ENCODE results near the gene EIF4G2. TPM values are rescaled to one million over a fixed set of nuclear protein-coding genes. Genes with fewer than 3 reads are reported as not detected.

The EIF4G2 gene
- polyA plus RNA-seq, 1 donor from 2014 or later, result 1,004 TPM

DNA sequence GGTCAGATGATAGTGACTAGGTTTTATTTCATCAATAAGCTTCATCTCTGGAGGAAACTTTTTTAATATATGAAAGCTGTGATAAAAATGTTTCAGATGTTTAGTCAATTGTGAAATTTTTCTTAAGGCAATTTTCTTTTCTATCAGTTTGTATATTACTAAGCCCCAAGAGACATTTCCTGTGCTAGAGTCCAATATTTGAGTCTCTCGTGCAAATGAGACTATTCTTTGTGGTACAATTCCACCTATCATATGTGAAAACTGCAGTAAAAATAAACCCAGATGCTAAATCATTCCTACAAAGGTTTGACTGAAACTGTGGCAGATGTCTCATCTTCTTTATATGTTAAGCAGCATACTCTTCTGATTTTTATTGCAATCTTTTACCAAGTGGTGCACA lies 29.6 kb downstream of the EIF4G2 start:
- Histone ChIP-seq H3K27ac (ENCODE audit: low read length) (no peak overlapping the region), H3K36me3 (ENCODE audit: insufficient read depth, low read length) (peaks cover 13% of the 10 kb centered on the region), H3K9ac (ENCODE audit: low read length) (no peak overlapping the region), H3K27me3 (ENCODE audit: insufficient read depth, low read depth, low read length) (no peaks in the 10 kb centered on the region), H3K9me2 (ENCODE audit: insufficient read depth, low read length) (no peaks in the 10 kb centered on the region), H3K79me2 (replicated peaks; ENCODE audit: insufficient read depth, low read length) (no peaks in the 10 kb centered on the region), H3K9me3 (ENCODE audit: low read length) (no peaks in the 10 kb centered on the region), H4K20me1 (ENCODE audit: insufficient read depth) (no peaks in the 10 kb centered on the region), H3K4me2 (ENCODE audit: low read length) (no peak overlapping the region), H3K4me3 (ENCODE audit: low read length) (no peak overlapping the region), H2AFZ (ENCODE audit: low read depth, low read length) (no peak overlapping the region), H3F3A (ENCODE audit: insufficient read depth, low read length, poor library complexity, severe bottlenecking) (no peaks in the 10 kb centered on the region)
- TF ChIP-seq, protein P1, sequence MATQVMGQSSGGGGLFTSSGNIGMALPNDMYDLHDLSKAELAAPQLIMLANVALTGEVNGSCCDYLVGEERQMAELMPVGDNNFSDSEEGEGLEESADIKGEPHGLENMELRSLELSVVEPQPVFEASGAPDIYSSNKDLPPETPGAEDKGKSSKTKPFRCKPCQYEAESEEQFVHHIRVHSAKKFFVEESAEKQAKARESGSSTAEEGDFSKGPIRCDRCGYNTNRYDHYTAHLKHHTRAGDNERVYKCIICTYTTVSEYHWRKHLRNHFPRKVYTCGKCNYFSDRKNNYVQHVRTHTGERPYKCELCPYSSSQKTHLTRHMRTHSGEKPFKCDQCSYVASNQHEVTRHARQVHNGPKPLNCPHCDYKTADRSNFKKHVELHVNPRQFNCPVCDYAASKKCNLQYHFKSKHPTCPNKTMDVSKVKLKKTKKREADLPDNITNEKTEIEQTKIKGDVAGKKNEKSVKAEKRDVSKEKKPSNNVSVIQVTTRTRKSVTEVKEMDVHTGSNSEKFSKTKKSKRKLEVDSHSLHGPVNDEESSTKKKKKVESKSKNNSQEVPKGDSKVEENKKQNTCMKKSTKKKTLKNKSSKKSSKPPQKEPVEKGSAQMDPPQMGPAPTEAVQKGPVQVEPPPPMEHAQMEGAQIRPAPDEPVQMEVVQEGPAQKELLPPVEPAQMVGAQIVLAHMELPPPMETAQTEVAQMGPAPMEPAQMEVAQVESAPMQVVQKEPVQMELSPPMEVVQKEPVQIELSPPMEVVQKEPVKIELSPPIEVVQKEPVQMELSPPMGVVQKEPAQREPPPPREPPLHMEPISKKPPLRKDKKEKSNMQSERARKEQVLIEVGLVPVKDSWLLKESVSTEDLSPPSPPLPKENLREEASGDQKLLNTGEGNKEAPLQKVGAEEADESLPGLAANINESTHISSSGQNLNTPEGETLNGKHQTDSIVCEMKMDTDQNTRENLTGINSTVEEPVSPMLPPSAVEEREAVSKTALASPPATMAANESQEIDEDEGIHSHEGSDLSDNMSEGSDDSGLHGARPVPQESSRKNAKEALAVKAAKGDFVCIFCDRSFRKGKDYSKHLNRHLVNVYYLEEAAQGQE (IDR thresholded peaks at IDR 0.05; ENCODE audit: borderline replicate concordance), result no peak
- no peak for TF ChIP-seq SMC3 (conservative IDR thresholded peaks at IDR 0.05; ENCODE audit: poor library complexity)
- TF ChIP-seq MXI1 (conservative IDR thresholded peaks at IDR 0.05; ENCODE audit: poor library complexity, severe bottlenecking), result no peak
- no peak for TF ChIP-seq EZH2 (IDR thresholded peaks at IDR 0.05; ENCODE audit: borderline replicate concordance, insufficient read depth, low read length, poor library complexity, severe bottlenecking)
- TF ChIP-seq, protein P2, sequence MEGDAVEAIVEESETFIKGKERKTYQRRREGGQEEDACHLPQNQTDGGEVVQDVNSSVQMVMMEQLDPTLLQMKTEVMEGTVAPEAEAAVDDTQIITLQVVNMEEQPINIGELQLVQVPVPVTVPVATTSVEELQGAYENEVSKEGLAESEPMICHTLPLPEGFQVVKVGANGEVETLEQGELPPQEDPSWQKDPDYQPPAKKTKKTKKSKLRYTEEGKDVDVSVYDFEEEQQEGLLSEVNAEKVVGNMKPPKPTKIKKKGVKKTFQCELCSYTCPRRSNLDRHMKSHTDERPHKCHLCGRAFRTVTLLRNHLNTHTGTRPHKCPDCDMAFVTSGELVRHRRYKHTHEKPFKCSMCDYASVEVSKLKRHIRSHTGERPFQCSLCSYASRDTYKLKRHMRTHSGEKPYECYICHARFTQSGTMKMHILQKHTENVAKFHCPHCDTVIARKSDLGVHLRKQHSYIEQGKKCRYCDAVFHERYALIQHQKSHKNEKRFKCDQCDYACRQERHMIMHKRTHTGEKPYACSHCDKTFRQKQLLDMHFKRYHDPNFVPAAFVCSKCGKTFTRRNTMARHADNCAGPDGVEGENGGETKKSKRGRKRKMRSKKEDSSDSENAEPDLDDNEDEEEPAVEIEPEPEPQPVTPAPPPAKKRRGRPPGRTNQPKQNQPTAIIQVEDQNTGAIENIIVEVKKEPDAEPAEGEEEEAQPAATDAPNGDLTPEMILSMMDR (IDR thresholded peaks at IDR 0.05; ENCODE audit: poor library complexity, severe bottlenecking), result no peak
- no peak for TF ChIP-seq TAF1 (IDR thresholded peaks at IDR 0.05; ENCODE audit: low read depth)
- TF ChIP-seq POLR2AphosphoS5 (IDR thresholded peaks at IDR 0.05), result no peak
- TF ChIP-seq EP300 (conservative IDR thresholded peaks at IDR 0.05; ENCODE audit: poor library complexity, severe bottlenecking), result no peak
- no peak for TF ChIP-seq RAD21 (conservative IDR thresholded peaks at IDR 0.05)

DNA sequence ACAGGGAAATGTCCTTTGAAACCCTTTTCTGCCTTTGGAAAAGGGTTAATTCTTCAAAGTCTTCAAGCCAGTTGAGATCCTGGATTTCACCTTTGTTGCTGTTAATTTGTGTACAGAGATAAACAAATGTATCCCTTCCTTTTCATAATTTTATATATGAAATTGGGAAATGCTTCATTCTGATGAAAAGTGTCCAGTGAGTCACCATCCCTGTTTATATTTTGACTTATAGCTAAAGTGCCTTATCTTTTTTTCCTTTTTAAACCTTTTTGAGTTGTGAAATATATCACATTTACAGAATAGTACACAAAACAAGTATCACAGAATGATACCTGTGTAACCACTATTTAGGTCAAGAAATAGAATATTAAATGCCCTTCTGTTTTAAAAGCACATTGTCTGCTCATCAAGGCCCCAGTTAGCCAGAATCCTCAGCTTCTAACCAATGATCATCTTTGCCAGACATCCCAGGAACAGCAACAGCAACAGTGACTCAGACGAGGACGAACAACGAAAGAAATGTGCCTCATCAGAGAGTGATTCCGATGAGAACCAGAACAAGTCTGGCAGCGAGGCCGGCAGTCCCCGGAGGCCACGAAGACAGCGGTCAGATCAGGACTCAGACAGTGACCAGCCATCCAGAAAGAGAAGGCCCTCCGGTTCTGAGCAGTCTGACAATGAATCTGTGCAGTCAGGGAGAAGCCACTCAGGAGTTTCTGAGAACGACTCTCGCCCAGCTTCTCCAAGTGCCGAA lies 30.3 kb downstream of the EIF4G2 start:
- Histone ChIP-seq H3K9ac (ENCODE audit: low read length) (no peak overlapping the region), H3K4me2 (ENCODE audit: low read length) (no peak overlapping the region), H3K9me2 (ENCODE audit: insufficient read depth, low read length) (no peaks in the 10 kb centered on the region), H3K36me3 (ENCODE audit: insufficient read depth, low read length) (peaks cover 13% of the 10 kb centered on the region), H2AFZ (ENCODE audit: low read depth, low read length) (no peak overlapping the region), H3K9me3 (ENCODE audit: low read length) (no peaks in the 10 kb centered on the region), H3K4me3 (ENCODE audit: low read length) (no peak overlapping the region), H3K79me2 (replicated peaks; ENCODE audit: insufficient read depth, low read length) (no peaks in the 10 kb centered on the region), H3K27me3 (ENCODE audit: insufficient read depth, low read depth, low read length) (no peaks in the 10 kb centered on the region), H3K27ac (ENCODE audit: low read length) (no peak overlapping the region), H3F3A (ENCODE audit: insufficient read depth, low read length, poor library complexity, severe bottlenecking) (no peaks in the 10 kb centered on the region), H4K20me1 (ENCODE audit: insufficient read depth) (no peaks in the 10 kb centered on the region)
- TF ChIP-seq EP300 (conservative IDR thresholded peaks at IDR 0.05; ENCODE audit: poor library complexity, severe bottlenecking) (no peak), MXI1 (conservative IDR thresholded peaks at IDR 0.05; ENCODE audit: poor library complexity, severe bottlenecking) (no peak), SMC3 (conservative IDR thresholded peaks at IDR 0.05; ENCODE audit: poor library complexity) (no peak), EZH2 (IDR thresholded peaks at IDR 0.05; ENCODE audit: borderline replicate concordance, insufficient read depth, low read length, poor library complexity, severe bottlenecking) (no peak), POLR2AphosphoS5 (IDR thresholded peaks at IDR 0.05) (no peak), RAD21 (conservative IDR thresholded peaks at IDR 0.05) (no peak), TAF1 (IDR thresholded peaks at IDR 0.05; ENCODE audit: low read depth) (no peak)
- TF ChIP-seq, protein P2 (IDR thresholded peaks at IDR 0.05; ENCODE audit: poor library complexity, severe bottlenecking), result no peak
- TF ChIP-seq, protein P1 (IDR thresholded peaks at IDR 0.05; ENCODE audit: borderline replicate concordance), result no peak
